ENCODE measurements around the gene ACTL7B.

DNA sequence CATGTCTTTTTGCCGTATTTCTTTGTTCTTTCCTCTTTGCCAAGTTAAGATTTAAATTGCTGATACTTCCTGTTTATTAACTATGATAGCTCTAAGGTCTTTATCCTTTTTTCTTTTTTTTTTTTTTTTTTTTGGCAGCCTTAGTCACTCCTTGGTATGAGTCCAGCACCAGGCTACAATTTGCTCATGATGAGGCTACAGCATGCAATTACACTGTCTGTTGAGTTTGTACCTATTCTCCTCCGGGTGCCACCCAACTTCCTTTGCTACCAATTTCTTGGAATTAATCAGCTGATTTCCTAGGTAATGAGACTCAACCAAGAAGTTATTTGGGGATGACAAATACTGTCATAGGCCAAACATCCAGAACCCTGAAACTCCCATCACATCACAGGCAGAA, 25.5 kb downstream of the ACTL7B start:
- TF ChIP-seq, protein P1, sequence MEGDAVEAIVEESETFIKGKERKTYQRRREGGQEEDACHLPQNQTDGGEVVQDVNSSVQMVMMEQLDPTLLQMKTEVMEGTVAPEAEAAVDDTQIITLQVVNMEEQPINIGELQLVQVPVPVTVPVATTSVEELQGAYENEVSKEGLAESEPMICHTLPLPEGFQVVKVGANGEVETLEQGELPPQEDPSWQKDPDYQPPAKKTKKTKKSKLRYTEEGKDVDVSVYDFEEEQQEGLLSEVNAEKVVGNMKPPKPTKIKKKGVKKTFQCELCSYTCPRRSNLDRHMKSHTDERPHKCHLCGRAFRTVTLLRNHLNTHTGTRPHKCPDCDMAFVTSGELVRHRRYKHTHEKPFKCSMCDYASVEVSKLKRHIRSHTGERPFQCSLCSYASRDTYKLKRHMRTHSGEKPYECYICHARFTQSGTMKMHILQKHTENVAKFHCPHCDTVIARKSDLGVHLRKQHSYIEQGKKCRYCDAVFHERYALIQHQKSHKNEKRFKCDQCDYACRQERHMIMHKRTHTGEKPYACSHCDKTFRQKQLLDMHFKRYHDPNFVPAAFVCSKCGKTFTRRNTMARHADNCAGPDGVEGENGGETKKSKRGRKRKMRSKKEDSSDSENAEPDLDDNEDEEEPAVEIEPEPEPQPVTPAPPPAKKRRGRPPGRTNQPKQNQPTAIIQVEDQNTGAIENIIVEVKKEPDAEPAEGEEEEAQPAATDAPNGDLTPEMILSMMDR (IDR thresholded peaks at IDR 0.05): no peak
- TF ChIP-seq POLR2AphosphoS5 (IDR thresholded peaks at IDR 0.05): no peak

Data from suprapubic skin (tissue), 3 donors.